ENCODE data around the gene EFCAB6.

- TF ChIP-seq CTCF (IDR thresholded peaks at IDR 0.05) (no peak), ATF3 (CRISPR knock-in tag; conservative IDR thresholded peaks at IDR 0.05) (no peak), IRF2 (CRISPR knock-in tag; IDR thresholded peaks at IDR 0.05; ENCODE audit: borderline replicate concordance, low read depth) (no peak), FOXK1 (CRISPR knock-in tag; IDR thresholded peaks at IDR 0.05) (no peak), SP1 (CRISPR knock-in tag; conservative IDR thresholded peaks at IDR 0.05) (no peak)
Measured at GRCh38 chr22:43670513-43670912, 141.6 kb downstream of the EFCAB6 start.
